ENCODE data around the gene CWC25. TPM values are rescaled to one million over a fixed set of nuclear protein-coding genes. Genes with fewer than 3 reads are reported as not detected.

Gene CWC25
- polyA plus RNA-seq, 1 of the 3 experiments (the other 2 are of a cell fraction): 15.6 TPM

DNA sequence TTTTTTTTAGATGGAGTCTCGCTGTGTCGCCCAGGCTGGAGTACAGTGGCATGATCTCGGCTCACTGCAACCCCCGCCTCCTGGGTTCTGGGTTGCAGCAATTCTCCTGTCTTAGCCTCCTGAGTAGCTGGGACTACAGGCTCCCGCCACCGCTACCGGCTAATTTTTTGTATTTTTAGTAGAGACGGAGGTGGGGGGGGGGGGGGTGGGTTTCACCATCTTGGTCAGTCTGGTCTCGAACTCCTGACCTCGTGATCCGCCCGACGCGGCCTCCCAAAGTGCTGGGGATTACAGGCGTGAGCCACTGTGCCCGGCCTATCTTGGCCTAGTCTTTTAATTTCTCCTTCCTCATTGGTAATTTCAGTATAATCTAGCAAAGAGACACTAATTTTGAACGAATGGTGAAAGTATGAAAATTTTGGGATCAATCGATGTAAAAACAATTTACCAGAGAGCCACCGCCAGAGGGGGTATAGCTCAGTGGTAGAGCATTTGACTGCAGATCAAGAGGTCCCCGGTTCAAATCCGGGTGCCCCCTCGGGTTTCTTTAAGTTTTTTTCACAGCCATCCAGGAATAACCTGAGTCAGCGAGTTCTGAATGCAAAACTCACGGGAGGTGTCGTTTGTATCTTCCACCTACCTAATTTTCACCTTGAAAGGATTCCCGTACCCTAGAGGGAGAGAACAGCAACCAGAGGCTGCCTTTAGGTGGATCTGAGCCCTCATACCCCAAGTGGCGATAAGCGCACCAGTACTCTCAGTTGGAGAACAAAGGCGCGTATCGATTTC is 42.3 kb upstream of the CWC25 start (continued):
- TF ChIP-seq USF2 (IDR thresholded peaks at IDR 0.05; ENCODE audit: borderline replicate concordance, low read depth, low read length) (no peak), JUND (IDR thresholded peaks at IDR 0.05) (no peak), RXRA (IDR thresholded peaks at IDR 0.05; ENCODE audit: borderline replicate concordance, low read depth) (0 out of 2 replicates have a peak, but pooled peaks have one; percentile 29), FOSL2 (IDR thresholded peaks at IDR 0.05; ENCODE audit: borderline replicate concordance, low read depth) (peak; percentile 67)
- TF ChIP-seq, protein P1, sequence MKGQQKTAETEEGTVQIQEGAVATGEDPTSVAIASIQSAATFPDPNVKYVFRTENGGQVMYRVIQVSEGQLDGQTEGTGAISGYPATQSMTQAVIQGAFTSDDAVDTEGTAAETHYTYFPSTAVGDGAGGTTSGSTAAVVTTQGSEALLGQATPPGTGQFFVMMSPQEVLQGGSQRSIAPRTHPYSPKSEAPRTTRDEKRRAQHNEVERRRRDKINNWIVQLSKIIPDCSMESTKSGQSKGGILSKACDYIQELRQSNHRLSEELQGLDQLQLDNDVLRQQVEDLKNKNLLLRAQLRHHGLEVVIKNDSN (IDR thresholded peaks at IDR 0.05; ENCODE audit: borderline replicate concordance, low read depth): no peak
- TF ChIP-seq, protein P2, sequence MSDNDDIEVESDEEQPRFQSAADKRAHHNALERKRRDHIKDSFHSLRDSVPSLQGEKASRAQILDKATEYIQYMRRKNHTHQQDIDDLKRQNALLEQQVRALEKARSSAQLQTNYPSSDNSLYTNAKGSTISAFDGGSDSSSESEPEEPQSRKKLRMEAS (IDR thresholded peaks at IDR 0.05; ENCODE audit: low read depth): 0 out of 2 replicates have a peak, but pooled peaks have one; percentile 30
- TF ChIP-seq, protein P3, sequence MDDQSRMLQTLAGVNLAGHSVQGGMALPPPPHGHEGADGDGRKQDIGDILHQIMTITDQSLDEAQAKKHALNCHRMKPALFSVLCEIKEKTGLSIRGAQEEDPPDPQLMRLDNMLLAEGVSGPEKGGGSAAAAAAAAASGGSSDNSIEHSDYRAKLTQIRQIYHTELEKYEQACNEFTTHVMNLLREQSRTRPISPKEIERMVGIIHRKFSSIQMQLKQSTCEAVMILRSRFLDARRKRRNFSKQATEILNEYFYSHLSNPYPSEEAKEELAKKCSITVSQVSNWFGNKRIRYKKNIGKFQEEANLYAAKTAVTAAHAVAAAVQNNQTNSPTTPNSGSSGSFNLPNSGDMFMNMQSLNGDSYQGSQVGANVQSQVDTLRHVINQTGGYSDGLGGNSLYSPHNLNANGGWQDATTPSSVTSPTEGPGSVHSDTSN (IDR thresholded peaks at IDR 0.05): no peak

DNA sequence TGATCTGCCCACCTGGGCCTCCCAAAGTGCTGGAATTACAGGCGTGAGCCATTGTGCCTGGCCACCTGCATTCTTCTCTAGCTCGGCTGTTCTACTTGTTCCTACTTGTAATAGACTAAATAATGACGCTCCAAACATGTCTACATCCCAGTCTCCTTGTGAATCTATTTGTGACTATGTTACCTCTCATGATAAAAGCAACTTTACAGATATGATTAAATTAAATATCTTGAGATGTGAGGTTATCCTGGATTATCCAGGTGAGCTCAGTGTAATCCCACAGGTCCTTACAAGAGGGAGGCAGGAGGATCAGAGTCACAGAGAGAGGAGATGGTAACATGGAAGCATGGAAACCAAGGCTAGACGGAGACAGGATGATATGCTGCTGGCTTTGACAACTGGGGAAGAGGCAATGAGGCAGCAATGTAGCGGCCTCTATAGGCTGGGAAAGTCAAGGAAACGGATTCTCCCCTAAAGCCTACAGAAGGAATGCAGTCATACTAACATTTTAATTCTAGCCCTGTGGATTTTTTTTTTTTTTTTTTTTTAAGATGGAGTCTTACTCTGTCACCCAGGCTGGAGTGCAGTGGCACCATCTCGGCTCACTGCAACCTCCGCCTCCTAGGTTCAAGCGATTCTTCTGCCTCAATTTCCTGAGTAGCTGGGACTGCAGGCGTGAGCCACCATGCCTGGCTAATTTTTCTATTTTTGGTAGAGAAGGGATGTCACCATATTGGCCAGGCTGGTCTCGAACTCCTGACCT is 39.7 kb upstream of the CWC25 start:
- no peaks in the 10 kb centered on the region for H3K9me2 ChIP-seq

More for the DNA sequence above, 39.7 kb upstream of the CWC25 start:
- peak; percentile 50 for TF ChIP-seq CTCF (IDR thresholded peaks at IDR 0.05)
- TF ChIP-seq RAD21 (IDR thresholded peaks at IDR 0.05; ENCODE audit: low read length): peak; percentile 36
- no peak for TF ChIP-seq NRF1 (IDR thresholded peaks at IDR 0.05; ENCODE audit: low read depth, low read length)
- Histone ChIP-seq H3K4me1 (ENCODE audit: control insufficient read depth in 1 of 2, insufficient read depth in 2 of 2, low read depth in 1 of 2, low read length in 1 of 2) (peaks cover 0 to 4% of the 10 kb centered on the region in 2 experiments; a peak in 1 of 4 replicates), H3K9me3 (no peaks in the 10 kb centered on the region), H3F3A (replicated peaks; ENCODE audit: insufficient read depth) (peaks cover 43% of the 10 kb centered on the region), H3K79me2 (ENCODE audit: insufficient read depth) (no peaks in the 10 kb centered on the region), H4K20me1 (ENCODE audit: insufficient read depth) (no peaks in the 10 kb centered on the region), H2AFZ (ENCODE audit: low read depth) (no peak overlapping the region), H3K36me3 (replicated peaks in 1 of 2; ENCODE audit: control insufficient read depth in 1 of 2, insufficient read depth in 2 of 2, low read length in 1 of 2) (no peaks in the 10 kb centered on the region), H3K4me3 (ENCODE audit: low read depth in 2 of 2, low read length in 1 of 2) (no peak overlapping the region), H3K9ac (no peak overlapping the region), H3K27ac (ENCODE audit: low read depth in 2 of 2, low read length in 1 of 2) (no peak overlapping the region; a peak in 1 of 4 replicates), H3K27me3 (ENCODE audit: insufficient read depth) (no peaks in the 10 kb centered on the region), H3K4me2 (no peak overlapping the region)
- DNase-seq: no peak
- ChIA-PET POLR2A (no interaction called here), CTCF (interaction anchor here (1.2 kb wide), 1 partner anchor 300 kb away, joined by 3 read pairs; no protein-coding TSS in a partner anchor)
- WGBS (ENCODE audit: low lambda C conversion rate): 75% methylated on average over 11 of the region's 11 CpGs

All from SK-N-SH (cell line).